Activated naive CD4-positive, alpha-beta T cell treated with Interleukin-2 at 50 U/mL for 16 hours (primary cell): ENCODE results near the gene NR6A1.

Experiments
- DNase-seq: peaks from one replicate; pipeline ENCODE4 v3.0.0-alpha.2; 2020

Gene NR6A1

GRCh38 chr9:124498040-124498439, 273.1 kb downstream of the NR6A1 start:
- no peak for DNase-seq

DNA sequence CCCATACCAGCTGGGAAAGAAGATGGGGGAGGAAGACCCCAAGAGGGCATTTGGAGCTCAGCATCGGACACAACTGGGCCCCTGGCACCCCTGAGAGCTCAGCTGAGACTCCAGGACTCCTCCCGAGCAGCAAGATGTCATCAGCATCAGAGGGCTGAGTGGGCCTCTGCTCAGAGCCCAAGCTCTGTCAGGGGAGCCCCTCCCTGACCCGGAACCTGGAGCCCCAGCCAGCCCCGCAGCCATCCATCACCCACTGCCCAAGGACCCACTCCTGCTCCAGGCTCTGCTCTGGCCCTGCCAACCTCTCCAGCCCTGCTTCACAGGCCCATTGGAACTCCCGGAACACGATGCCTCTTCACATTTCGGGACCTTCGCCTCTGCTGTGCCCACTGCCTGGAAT, 273.7 kb downstream of the NR6A1 start:
- DNase-seq: no peak

- DNase-seq: no peak
Measured at GRCh38 chr9:124496463-124496862, 274.6 kb downstream of the NR6A1 start.

DNA sequence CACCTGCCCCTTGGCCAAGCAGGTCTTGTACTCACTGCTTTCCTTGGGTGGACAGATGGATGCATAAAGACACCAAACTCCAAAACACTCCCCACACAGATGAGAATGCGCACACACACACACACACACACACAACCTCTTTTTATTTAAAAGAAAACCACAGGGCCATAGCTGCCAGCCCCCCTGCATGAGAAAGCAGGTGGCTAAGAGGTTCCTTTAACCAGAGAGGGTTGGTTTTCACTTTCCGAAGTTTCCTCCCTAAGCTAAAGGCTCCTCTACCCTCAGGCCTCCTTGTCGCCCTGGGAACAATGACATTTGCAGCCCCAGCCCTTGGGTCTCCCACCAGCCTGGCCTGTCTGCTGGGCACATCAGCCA, 275.0 kb downstream of the NR6A1 start:
- no peak for DNase-seq

- no peak for DNase-seq
Measured at GRCh38 chr9:124495126-124496074, 275.7 kb downstream of the NR6A1 start.

DNA sequence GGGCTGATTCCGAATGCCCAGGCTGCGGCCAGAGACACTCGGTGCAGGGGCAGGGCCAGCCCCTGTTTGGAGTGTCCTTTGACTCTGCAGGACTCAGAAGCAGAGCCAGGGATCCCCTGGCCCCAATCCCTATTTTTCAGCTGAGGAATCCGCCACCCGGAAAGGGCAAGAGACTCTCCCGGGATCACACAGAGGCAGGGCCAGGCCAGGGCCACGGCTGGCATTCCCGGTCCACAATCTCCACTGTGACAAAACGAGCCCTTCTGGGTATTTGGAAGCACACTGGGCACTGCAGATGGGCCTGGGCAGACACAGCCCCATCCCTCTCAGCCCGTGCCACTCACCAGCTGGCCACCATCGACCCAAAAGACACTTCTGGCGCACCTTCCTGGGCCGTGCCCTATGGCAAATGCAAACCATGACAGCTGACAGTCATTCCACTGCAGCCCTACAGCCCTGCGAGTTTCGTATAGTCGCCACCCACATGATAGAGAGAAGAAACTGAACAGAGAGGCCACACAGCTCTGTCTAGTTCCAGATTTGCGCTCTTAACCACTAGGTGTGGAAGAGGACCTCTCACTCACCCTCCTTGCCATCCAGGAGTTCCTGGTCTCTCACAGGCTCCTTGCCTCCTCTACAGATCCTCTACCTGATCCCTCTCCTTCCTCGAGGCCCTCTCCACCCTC, 277.2 kb downstream of the NR6A1 start:
- DNase-seq: no peak

DNA sequence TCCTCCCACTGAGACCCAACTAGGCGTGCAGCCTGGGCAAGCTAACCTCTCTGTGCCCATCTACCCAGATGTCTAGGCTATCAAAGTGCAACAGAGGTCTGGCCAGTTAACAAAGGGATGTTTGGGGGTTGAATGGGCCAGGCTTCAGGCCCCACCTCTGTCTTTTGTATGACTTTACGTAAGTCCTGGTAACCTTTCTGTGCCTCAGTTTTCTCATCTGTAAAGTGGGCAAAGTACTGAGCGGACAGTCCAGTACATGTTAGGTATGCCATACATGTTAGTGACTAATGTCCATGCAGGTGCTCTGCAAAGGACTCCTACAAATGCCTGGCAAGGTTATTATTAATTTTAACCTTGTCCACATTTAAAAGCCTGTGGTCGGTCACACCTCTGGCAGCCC, 277.9 kb downstream of the NR6A1 start:
- no peak for DNase-seq

DNA sequence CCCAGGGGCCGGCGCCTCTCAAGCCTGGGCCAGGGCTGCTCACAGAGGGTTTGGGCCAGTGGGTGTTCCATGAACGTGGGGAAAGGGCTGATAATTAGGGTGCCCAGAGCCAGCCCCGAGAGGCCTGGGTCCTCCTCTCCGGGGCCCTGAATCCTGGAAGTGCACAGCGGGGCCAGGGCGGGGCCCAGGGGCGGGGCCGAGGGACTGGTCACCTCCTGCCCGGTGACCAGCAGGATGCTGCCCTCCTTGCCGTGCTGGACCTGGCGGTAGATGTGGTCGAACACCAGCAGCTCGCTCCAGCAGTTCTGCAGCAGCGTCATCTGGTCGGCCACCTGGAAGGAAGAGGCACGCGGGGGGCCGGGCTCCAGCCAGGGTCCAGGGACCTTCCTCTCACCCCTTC, 278.3 kb downstream of the NR6A1 start:
- DNase-seq: no peak

- no peak for DNase-seq
Measured at GRCh38 chr9:124491049-124491975, 279.8 kb downstream of the NR6A1 start.

GRCh38 chr9:124490004-124490403, 281.1 kb downstream of the NR6A1 start:
- DNase-seq: no peak

DNA sequence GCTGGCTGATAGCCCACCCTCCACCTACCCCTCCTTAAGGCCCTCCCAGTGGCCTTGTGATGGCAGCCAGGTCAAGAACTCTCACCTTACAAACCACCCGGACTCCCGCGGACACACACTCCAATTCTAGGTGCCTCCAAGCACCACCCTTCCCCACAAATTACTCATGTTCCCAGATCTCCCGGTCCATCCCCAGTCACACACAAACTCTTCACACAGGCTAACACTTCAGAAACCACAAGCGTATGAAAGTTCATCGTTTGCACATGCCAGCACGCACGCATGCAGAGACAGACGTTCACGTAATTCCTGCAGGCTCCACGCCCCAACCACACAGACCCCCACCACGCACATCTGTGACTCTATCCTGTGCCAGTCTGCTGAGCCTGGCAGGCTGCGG, 281.9 kb downstream of the NR6A1 start:
- DNase-seq: no peak

DNA sequence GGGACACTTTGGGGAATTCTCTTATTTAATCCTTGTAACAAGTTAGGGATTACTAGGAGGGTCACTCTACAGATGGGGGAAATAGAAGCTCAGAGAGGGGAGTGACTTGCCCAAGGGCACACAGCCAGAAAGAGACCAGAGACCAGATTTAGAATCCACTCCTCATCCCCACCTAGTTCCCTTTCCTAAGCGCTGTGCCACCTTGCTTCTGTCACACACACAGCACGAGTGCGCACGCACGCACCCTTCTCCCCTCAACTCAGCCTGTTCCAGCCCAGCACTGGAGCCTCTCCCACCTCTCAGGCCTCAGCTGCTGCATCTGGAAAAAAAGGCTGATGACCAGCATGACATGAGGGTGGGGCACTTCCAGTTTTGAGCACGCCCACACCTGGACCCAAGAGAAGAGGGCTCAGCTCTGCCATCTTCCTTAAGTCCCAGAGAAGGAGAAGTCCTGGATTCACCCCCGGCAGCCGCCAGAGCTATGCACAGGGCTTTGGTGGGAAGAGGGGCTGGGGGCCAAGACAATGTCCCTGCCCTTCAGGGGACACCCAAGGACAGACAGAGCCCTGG, 282.4 kb downstream of the NR6A1 start:
- DNase-seq: no peak

- no peak for DNase-seq
Measured at GRCh38 chr9:124487260-124488182, 283.6 kb downstream of the NR6A1 start.

GRCh38 chr9:124486778-124487259, 284.3 kb downstream of the NR6A1 start:
- DNase-seq: no peak

- no peak for DNase-seq
Measured at GRCh38 chr9:124485936-124486335, 285.2 kb downstream of the NR6A1 start.

DNA sequence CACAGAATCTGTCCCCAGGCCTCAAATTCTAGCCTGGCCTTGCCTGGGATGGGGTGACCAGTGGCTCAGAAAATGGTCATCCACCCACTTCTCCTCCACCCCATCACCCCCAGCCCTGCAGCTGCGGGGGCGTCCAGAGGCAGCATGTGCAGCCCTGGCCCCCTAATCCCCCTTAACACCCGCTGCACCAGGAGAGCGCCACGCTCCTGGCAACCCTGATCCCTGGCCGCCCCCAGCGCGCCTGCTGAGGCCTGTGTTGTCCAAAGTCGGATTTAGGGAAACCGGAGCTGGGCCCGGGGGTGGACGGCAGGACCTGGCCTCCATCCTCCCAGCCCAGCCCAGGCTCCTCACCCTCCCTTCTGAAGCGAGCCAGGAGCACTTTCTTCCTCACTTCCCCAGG, 285.9 kb downstream of the NR6A1 start:
- no peak for DNase-seq

DNA sequence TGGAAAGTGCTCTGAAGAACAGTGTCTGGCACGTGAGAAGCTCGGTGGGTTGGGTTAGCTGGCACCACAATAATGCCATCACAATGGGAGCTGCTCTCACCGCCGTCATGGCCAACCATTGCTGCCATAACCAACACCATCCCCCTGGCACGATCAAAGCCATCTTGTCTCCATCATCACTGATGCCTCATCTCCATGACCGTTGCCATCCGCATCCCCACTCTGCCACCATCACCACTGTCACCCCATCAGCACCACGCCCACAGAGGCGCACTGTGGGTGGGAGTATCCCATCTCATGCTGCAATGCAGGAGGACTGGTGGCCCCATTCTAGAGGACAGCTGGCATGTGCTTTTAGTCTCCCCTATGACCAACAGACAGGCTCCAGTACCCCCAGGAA, 287.6 kb downstream of the NR6A1 start:
- no peak for DNase-seq

DNA sequence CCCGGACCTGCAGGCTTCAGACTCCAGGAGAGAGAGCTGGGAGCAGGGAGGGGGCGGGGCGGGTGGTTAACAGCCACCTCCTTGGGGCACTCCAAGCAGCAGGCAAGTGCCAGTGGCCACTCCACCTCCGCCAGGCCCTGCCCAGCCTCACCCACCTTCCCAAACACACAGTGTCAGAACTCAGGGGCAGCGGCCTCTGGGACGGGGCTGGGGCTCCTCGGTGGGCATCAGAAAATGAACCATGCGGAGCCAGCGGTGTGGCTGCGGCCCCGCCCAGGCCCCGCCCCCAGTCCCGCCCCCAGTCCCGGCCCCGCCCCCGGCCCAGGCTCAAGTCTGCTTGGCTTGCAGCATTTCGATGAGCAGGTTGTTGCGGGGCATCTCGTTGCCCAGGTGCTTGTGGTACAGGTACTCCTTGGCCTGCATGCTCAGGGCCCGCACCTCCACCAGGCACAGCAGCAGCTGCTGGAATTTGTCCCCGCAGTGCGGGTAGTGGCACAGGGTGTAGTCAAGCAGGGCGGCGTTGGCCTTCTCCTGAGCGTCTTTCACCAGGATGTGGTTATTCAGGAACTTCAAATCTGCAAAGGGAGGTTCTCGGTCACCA, 288.6 kb downstream of the NR6A1 start:
- no peak for DNase-seq

DNA sequence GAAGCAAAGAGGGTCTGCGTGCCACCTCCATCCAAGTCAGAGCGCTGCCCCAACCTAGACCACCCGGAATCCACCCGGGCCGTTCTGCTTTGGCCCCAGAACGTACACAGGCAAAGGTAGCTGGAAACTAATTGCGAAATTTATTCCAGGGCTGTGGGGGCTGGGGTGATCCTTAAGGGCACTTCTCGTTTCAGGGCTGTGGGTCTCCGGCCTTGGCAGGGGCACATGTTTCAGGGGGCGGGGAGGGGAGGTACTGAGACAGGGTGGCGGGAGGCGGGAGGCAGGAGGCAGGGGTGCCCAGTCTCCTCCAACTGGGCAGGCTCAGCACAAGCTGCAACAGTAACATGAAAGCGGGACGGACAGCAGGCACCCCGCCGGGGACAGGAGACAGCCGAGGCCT, 290.0 kb downstream of the NR6A1 start:
- no peak for DNase-seq

DNA sequence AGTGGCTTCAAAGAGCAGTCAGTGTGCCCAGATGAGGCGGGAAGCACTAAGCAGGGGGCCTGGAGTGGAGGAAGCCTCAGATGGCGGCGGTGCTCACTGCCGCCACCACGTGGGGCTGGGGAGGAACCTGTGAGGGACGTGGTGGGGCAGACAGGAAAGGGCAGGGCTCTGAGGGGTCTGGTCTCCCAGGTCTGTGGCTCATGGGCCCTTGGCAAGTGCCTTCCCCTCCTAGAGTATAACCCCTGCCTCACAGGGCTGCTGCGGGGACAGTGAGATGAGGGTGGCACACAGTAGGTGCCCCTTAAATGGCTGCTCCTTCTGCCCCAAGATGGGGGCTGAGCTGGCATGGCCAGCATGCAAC, 290.5 kb downstream of the NR6A1 start:
- DNase-seq: no peak

DNA sequence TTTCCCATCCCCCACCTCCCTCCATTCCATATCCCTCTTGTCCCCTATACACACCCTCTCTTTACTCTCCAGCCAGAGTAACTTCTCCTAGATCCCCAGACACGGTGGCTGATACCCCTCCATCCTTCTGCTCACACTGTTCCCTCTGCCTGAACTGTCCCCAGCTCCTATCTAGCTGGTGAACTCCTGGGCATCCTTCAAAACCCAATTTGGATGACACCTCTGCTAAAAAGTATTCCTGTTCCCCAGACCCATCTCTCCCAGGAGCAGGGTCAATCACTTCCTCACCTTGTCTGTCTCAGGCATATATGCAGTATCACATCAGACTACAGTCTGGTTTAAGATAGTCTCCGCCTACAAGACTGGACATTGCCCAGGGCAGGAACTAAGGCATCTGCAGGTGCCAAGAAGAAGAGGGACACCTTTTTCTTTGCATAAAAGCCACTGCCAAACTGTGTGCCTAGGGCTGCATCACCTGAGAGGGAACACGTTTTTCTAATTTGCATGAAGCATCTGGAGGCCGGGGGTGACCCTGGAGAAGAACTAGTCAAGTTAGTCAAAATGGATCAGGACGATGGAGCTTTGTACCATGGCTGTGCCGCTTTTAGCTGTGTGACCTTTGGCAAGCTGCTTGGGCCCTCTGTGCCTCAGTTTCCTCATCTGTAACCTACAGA, 291.0 kb downstream of the NR6A1 start:
- DNase-seq: no peak
